GM18519 (cell line): Measurements from ENCODE around the gene MYBPC1.

Experiments used
- ATAC-seq: cut with Tn5 transposase; IDR thresholded peaks from one replicate; pipeline ENCODE4 v1.9.1; 2021; ENCODE audit warnings: mild to moderate bottlenecking, moderate library complexity; ENCODE audit not compliant: unreplicated experiment, low FRiP score

Gene MYBPC1

DNA sequence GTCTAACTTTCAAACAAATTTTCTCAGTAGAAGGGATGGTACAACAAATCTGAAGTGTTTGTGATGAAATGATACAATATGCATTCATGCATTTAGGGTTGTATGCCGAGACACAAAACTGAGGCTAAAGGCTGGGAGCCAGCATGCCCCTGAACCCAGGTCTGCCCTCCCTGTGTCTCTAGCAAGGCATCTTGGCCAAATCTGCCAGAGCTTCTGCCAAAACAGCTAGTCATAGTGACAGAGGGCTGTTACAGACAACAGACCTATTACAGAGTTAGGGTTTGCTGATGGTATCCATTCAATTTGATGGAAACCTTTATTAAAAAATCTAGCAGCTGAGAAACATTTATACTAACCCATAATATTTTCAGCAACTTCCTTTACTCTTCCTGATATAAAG lies 91.4 kb downstream of the MYBPC1 start:
- ATAC-seq: no peak

DNA sequence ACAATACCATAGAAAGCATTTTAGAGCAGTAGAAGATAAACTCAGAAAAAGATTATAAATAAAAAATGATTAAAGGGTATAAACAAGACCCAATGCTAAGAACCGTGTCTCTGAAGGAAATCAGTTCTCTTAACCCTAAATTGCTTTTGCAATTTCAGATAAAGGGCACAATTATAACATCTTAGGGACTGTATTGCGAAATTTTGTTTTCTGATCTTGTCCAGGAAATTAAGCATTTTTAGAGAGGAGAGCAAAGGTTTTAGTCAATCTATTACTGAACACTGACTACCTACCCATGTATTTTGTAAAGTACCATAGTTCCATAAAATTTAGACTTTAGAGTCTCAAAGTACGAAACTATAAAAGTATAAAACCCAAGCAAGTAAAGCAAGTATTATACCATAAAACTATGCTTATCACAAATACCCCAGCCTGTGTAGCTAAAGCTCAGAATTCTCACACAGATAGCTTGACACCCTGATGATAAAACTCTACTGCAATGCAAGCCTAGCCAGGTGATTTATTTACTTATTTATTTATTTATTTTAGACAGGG lies 95.8 kb downstream of the MYBPC1 start:
- no peak for ATAC-seq

DNA sequence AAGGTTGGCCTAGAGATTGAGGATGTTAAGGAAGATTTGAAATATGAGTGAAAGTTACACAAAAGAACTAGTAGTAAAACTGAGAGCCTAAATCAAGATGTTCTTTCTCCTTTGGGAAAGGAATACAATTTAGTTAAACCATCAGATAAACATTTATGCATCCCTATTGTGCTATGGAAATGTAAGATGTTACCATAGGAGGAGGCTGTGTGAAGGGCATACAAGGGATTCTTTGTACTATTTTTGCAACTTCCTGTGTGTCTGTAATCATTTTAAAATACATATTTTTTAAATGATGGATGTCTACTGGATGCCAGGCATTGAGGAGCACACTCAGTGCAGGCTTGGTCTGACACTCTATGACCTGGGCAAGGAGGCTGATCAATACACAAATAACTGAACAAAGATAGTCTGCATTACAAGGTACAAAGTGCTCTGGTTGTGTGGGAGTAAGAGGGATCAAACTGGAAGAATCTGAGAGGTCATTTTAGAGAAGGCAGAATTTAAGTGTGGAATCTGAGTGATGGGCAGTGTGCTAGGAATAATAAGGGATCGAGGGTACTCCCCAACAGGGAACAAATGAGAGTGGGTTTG lies 96.8 kb downstream of the MYBPC1 start:
- no peak for ATAC-seq

DNA sequence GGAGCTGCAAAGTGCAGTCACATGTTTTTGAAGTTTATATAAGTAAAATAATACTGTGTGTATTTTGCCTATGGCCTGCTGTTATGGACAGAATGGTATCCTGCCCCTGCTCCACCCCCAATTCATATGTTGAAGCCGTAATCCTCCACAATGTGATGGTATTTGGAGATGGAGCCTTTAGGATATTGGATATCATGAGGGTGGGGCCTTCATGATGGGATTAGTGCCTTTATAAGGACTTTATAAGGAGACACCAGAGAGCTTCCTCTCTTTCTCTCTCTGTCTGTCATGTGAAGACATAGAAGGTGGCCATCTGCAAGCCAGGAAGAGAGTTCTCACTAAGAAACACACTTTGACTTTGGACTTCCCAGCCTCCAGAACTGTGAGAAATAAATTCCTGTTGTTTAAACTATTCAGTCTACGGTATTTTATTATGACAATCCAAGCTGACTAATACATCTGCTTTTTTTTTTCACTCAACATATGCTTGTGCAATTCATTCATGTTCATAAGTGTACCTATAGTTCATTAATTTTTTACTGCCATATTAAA lies 99.6 kb downstream of the MYBPC1 start:
- no peak for ATAC-seq

GRCh38 chr12:101694986-101695385 lies 100.2 kb downstream of the MYBPC1 start:
- no peak for ATAC-seq

GRCh38 chr12:101695706-101696105 lies 100.9 kb downstream of the MYBPC1 start:
- ATAC-seq: no peak

DNA sequence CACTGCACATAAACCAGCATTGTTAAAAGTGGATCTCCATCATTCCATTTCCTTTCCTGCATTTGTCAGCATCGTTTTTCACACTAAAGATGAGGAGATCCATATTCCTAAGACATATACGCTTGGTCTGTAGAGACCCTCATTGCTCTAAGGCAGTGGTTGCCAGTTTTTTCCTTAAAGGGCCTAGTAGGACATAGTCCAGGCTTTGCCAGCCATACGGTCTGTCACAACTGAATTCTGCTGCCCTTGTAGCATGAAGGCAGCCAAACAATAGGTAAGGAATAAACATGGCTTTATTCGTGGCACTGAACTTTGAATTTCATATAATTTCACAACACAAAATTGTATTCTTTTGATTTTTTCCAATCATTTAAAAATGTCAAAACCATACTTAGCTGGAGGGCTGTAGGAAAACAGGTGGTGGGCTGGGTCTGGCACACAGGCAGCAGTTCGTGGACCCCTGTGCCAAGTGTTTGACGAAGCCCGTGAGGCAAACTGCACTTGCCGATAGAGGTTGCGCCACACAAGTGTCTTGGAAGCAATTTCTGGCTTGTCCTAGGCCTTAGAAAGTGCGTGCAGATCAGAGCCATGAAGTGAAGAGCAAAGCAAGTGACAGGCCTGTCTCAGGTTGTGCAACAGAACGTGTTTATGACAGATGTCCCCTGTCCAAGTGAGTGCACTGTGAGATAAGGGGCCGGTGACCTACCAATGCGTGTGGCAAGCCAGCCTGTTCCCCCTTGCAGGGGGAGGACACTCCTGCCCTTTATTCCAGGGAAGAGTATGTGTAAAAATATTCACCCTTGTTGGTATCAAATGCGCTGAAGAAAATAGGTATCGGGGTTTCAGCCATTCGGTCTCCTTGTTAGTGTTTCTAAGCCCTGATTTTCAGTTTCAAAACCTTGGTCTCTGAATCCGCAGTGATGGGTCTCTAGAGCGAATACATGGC lies 101.8 kb downstream of the MYBPC1 start:
- peak; percentile 18 for ATAC-seq

GRCh38 chr12:101697197-101697929 lies 102.6 kb downstream of the MYBPC1 start, which contains the start of gene CHPT1:
TSS of gene CHPT1 (plus strand) at chr12:101697640. CDS start at chr12:101697862, 222 bp downstream.
- peak; percentile 45 for ATAC-seq

DNA sequence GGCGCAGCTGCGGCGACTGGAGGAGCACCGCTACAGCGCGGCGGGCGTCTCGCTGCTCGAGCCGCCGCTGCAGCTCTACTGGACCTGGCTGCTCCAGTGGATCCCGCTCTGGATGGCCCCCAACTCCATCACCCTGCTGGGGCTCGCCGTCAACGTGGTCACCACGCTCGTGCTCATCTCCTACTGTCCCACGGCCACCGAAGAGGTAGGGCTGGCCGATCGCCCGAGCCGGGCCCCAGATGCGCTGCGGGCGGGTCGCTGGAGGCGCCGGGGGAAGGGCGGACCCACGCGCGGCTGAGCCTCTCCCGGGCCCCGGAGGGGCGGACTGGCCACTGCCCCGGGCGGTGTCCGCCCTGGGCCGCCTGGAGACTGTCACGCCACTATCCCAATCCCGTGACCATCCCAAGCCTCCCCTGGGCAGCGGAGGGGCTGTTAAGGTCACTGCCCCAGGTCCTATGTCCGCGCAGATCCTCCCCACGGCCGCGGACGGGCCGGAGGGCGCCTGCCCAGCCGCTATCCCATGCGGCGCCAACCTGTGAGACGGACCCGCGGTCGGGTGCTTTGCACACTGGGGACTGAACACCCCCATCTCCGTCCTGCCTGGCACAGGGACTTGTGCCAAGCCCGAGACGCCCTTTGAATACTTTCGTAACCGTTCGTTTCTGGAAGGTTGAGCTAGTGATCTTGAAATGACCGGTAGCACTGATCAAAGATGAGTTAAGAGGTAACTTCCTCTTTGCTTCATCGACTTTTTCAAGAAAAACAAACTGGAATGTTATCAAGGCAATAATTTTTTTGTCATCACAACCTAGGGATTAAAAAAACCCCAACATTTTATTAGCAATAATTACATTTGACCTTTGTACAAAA lies 103.4 kb downstream of the MYBPC1 start:
- ATAC-seq: peak; percentile 10

GRCh38 chr12:101698800-101699347 lies 104.1 kb downstream of the MYBPC1 start:
- ATAC-seq: no peak

DNA sequence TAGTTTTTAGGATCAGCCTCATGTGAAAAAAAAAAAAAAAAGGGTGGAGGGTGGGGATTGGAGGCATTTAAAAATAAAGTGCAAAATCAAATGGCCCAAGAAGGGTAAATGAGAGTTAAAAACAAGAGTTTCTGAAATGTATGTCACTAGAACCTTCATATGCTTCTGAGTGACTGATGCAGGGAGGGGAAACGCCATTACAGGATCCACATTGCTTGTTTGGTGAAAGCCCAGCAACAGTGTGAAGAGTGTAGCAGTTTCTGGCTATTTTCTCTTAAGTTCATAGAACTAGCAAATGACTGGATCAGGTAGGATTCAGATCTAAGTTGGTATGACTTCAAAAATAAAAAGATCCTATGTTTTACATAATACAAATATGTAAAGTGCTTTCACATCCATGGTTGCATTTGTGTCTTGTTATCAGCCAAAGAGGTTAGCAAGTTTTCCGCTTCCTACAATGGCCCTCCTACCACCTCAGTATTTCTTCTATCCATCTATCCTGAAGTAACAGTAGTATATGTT lies 105.6 kb downstream of the MYBPC1 start:
- ATAC-seq: no peak

- ATAC-seq: no peak
Measured at GRCh38 chr12:101703487-101703886, 108.7 kb downstream of the MYBPC1 start.

DNA sequence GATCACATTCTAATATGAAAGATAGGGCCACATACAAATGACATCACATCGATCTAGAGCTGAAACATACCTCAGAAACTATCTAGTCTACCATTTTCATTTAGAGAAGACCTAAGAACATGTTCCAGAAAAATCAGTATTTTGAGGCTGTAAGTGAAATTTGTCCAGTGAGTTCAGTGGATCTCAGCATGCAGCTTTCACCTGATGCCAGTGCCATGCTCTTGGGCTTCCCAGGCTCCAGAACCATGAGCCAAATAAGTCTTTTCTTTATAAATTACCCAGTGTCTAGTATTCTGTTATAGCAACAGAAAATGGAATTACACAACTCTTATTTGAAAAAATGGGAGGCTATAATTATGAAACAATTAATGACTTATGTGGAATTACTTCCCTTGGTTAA lies 111.6 kb downstream of the MYBPC1 start:
- no peak for ATAC-seq

GRCh38 chr12:101707131-101707782 lies 112.5 kb downstream of the MYBPC1 start:
- no peak for ATAC-seq

GRCh38 chr12:101710288-101710687 lies 115.5 kb downstream of the MYBPC1 start:
- ATAC-seq: no peak

GRCh38 chr12:101713059-101713682 lies 118.4 kb downstream of the MYBPC1 start:
- ATAC-seq: no peak

DNA sequence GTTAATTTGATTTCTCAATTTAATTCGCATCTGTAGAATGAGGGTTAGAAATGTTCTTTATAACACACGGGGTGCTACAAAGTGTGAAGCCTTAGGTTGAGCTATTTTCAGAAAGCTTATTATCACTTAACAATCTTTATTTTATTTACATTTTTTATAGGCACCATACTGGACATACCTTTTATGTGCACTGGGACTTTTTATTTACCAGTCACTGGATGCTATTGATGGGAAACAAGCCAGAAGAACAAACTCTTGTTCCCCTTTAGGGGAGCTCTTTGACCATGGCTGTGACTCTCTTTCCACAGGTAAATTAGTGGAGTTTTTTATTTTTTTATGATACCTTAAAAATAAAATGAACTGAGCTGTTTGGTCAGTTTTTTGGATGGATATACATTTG lies 119.2 kb downstream of the MYBPC1 start:
- no peak for ATAC-seq

GRCh38 chr12:101714877-101715444 lies 120.2 kb downstream of the MYBPC1 start:
- no peak for ATAC-seq
